NCI-H82 treated with DMSO at 0.1 percent for 48 hours (cell line): Measurements from ENCODE around the gene HIGD2A.
"Not testable (repeated sequence)": the region's sequence is repeated elsewhere in the genome, so short reads cannot be mapped to it uniquely, and the experiment has no call there.

ENCODE experiments used
- DNase-seq: peaks from one replicate; lab custom pipeline; 2025; ENCODE audit not compliant: unreplicated experiment; lab: John Stamatoyannopoulos, UW

HIGD2A gene

DNA sequence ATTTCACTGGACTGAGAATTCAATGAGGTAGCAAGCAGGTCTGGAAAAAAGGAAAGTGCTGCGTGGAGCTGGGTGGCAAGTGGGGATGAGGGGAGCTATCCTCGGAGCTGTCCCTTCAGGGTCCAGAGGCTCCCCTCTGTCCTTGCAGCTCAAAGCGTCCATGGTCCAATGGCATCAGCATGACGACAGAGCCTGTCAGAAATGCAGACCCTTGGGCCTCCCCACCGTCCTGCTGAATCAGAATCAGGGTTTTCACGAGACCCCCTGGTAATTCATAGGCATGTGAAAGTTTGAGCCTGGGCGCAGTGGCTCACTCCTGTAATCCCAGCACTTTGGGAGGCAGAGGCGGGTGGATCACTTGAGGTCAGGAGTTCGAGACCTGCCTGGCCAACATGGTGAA, 5.5 kb downstream of the HIGD2A start:
- DNase-seq, result no peak

DNA sequence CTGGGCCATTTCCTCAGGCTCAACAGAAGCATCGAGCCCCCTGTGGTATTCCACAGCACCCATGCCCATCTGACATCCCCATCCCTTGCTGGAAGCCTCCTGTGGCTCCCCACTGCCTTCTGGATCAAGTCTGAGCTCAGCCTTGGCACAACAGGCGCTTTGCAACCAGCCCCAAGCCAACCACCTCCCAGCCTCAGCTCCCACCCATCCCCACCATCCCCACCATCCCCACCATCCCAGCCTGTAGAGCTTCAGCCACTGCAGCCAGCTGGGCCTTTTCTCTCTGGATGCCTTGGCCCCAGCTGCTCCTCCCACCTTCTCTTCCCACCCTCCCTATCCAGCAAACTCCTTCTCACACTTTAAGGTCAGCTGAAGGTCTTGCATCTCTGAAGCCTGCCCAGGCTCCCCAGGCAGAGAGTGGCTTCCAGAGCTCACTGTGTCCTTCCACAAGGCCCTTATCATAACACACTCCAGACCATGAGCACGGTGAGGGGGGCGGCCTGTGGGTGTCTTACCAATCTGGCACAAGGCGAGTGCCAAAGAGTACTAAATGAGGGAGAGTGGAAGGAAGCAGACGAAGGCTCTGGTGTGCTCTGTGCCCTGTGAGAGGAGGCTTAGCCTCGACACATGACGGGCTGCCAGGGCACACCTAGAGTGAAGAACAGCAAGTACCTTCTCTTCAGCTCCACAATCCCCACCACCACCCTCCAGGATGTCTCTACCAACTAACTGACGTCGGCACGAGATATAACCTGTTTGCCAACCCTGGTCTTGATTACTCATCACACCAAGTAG, 6.5 kb downstream of the HIGD2A start:
- no peak for DNase-seq

DNA sequence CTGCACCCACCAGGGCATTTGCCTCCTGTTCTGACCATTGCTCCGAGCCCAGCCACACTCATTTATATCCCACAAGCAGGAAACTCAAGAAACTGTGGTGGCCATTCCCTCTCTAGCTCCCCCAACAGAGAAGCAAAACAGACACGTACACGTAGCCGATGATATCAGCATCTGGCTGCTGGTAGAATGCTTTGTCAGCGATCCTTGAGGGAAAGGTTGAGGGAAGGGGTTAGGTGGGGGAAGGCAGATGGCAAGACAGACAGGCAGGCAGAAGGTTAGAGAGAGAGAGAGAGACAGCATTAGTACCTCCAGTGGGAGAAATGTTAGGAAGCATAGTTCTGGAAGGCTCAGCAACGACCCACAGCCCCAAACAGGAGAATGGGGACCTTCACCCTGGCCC, 7.8 kb downstream of the HIGD2A start:
- peak; percentile 22 for DNase-seq

DNA sequence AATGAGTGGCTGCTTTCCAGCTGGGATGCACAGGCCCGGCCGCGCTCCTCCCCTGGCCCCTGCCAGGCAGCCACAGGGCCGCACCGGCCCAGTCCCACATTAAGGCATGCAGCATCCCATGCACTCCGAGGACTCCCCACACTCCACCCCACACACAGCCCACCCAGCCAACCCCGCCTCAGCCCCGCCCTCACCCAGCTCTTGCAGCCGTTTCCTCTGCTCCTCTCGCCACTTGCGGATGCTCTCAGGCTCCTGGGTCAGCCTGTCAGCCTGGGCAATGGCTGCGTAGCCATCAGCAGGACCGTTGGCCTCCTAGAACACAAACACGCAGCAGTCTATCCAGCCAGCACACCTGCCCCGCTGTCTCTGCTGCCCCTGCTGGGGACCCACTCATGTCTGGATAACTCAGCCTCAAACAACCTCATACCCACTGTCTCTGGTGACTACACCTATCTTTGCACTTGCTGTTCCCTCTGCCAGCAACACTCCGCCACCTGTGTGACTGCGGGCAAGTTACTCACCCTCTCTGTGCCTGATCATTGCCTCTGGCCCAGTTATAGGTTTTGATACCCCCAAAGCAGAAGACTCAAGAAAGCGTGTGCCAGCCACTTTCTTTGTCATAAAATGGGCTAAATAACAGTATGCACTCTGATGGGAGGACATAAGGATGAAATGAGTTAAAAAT, 9.3 kb downstream of the HIGD2A start:
- no peak for DNase-seq

DNA sequence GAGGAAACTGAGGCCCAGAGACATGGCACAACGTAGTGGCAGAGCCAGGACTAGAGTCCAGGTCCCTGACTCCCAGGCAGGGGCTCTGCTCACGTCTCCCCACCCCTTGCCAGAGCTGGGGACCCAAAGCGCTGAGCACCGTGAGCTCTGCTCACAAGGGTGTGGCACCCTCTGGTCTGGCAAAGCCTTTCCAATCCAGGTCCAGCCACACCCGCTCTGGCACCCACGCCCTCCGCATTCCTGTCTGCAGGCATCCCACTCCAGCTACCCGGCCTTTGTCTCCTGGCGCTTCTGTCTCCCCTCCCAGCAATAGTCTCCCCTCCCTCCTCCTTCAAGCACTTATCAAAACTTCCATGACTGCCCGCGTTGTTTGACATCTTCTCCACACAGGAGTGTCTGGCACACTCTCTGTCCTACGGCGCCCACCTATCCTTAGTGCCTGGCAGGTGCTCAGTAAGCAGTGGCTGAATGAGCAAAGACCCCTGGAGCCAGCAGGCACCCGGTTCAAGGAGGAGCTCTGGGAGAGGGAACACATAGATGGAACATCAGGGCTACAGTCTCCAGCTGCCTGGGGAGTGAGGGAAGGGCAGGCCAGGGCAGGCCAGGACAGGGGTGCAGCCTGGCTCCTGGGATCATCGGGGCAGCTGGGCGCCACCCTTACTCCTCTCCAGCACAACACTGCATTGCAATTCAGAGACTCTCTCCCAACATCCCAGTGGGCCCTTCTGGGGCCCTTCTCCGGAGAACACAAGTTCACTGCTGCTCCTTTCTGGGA, 12.0 kb downstream of the HIGD2A start:
- DNase-seq, result no peak

DNA sequence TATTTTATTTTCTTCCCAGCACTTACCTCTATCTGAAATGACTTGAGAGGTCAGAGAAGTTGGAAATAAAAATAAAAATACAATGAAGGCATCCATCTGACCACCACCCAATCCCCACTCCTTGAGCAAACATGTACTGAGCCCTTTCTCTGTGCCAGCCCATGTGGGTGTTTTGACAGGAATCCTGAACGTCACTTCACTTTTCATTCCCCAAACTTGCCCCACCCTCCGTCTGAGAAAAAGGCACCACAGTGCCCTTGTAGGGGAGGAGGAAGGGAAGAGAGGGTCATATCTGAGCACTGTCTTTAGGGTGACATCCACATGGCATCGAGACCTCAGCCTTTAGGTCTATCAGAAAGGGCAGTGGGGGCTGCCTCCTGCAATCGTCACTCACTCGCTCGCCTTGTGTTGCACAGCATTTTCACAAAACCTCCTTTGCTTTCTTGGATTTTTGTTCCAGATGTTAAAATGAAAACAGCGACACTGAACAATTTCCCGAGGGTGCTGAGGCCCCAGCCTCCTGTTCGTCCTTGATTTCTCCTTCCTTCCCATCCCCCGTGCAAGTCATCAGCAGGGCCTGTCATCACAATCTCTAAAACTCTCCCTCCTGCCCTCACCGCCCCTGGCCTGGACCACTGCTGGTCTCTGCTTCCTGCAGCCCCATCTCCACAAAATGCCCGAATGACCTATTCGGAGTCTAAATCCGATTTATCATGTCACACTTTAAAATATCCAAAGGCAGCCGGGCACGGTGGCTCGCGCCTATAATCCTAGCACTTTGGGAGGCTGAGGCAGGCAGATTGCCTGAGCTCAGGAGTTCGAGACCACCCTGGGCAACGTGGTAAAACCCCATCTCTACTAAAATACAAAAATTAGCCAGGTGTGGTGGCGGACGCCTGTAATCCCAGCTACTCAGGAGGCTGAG, 13.0 kb downstream of the HIGD2A start:
- DNase-seq, result no peak

DNA sequence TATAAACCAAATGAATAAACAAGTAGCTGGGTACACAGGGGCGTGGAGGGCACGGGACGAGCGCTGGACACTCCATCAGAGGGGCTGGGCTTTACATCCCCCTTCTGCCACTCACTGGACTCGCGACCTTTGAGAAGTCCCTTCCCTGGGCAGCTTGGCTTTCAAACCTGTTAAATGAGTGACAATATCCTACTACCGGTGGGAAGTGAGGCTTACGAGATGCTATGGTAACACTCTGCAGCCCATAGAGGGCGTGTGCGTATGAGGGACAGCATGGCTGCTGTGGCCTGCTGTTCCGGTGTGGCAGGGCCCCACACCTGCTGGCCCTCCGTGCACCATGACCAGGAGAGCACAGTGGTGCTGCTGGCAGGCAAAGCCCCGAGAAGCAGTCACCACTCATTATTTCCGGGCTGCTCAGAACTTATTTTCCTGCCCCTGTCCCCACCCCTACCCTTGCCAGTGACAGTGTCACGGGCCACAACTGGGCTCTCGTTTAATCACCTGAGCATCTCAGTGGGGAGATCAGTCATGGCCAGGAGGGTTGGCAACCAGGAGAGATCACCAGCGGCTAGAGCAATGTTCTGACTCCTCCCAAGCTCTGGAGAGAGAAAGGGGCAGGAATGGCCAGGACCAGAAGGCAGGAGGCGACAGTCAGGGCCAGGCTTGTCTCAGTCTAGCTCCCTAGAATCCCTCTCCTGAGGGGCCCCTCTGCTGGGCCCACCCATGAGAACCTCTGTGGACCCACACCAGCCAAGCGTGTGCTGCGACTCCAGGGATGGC, 17.3 kb downstream of the HIGD2A start:
- DNase-seq, result no peak

DNA sequence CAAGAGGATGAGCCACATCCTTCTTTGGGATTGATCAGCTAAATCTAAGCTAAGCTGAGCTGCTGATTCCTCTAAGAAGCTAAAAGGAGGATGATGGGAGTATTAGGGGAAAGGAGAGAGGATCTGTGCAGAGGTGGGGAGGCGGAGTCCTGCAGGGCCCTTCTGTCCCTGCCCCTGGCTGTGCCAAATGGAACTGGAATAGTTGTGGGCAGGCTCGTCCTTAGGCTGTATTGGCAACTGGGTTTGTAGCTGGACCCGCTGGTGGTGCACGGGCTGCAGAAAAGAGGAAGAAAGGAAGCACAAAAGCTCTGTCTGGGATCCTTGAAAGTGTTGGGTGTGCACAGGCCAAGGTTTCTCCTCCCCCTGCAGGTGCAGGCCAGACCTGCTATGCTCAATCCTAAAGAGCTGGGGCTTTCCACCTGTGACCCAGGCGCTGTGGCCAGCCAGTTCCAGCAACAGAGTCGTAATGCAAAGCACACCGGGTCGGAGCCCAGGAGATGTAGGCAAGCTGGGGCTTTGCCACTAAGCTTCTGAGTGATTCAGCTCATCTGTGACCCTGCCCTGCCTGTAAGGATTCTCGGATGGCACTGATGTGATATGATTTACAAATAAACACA, 18.0 kb downstream of the HIGD2A start:
- peak; percentile 25 for DNase-seq

DNA sequence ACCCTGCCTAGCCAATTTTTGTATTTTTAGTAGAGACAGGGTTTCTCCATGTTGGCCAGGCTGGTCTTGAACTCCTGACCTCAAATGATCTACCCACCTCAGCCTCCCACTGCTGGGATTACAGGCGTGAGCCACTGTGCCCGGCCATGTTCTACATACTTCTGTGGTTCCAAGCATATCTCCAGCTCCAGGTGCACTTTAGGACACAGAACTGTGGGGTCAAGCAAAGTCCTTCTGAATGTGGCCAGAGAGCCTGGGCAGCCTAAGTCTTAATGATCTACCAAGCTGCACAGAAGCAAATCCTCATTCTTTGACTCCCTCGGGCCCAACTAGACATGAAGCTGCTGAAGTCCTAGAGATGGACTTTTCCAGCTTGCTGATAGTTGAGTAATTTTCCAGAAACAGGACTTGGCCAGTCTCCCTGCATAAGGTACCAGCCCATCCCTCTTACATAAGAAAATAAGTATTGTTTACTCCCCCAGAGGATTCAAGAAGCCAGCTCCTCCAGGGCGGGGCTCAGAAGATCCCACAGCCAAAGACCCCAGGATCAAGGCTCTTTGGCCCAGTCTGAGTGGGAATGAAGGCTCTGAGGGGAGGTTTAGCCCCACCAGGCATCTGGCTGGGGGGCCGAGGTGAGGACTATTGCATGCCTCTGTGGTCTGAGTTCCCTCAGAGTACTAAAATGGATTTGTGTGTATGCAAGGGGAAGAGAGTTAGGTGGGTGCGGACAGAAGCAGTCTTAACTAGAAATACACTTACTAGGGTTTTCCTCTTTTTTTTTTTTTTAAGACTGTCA, 19.1 kb downstream of the HIGD2A start:
- DNase-seq, result no peak

DNA sequence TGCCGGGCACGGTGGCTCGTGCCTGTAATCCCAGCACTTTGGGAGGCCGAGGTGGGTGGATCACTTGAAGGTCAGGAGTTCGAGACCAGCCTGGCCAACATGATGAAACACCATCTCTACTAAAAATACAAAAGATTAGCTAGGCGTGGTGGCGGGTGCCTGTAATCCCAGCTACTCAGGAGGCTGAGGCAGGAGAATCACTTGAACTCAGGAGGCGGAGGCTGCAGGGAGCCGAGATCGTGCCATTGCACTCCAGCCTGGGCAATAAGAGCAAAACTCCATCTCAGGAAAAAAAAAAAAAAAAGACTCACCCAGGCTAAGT, 19.7 kb downstream of the HIGD2A start:
- DNase-seq, result not testable (repeated sequence)

DNA sequence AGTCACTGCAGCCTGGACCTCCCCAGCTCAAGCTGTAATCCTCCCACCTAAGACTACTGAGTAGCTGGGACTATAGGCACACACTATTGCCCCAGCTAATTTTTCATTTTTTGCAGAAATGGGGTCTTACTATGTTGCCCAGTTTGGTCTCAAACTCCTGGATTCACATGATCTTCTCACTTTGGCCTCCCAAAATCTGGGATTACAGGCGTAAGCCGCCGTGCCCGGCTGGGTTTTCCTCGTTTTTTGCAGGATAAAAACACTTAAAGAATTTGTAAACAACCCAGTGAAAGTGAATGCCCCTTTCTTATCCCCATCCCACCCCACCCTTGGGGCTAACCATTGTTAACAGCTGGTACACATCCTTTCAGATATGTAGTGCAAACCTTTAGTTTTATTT, 20.0 kb downstream of the HIGD2A start:
- DNase-seq, result no peak

DNA sequence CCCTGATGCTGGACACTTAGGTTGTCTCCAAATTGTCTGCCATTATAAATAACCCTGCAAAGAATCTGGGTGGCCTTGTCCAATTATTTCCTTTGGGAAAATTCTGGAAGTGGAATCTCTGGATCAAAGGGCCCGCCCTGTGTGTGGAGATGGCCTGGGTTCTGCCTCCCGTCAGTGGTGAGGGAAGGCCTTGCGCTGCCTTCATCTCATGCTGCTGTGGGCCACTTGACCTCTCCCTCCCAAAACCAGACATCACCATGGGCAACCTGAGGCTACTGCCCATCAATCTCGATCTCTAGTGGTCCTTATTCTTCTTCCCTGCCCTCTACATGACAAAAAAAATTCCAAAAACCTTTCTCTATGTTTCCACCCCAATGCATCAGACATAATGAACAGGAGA, 21.2 kb downstream of the HIGD2A start:
- DNase-seq, result no peak

DNA sequence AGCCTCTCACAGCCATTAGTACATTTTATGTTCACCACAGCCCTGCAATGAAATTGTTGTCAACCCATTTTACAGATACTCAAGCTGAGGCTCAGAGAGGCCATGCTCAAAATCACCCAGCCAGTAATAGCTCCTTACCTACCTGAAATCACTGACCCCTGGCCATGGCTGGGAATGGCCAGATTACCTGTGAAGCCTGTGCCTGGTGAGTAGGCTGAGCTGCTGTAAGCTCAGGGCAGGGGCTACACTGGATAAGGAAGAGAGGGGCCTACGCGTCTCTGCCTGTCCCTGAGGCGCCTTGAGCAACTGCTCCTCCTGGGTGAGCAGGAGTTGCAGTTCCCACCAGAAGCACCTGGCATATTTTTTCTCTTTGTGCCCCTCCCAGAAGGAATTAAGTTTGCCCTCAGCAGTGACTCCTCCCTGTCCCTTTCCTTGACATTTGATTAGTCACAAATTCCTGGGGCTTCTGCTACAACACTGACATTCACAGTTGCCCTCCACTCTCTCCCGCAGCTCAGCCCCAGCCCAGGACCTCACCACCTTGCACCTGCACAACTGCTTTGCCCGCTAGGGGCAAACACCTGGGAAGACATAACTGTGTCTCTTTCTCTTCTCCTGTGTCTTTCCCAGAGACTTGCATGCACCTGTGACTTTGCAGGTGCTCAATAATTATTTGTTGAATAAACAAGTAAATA, 22.1 kb downstream of the HIGD2A start:
- DNase-seq, result no peak

DNA sequence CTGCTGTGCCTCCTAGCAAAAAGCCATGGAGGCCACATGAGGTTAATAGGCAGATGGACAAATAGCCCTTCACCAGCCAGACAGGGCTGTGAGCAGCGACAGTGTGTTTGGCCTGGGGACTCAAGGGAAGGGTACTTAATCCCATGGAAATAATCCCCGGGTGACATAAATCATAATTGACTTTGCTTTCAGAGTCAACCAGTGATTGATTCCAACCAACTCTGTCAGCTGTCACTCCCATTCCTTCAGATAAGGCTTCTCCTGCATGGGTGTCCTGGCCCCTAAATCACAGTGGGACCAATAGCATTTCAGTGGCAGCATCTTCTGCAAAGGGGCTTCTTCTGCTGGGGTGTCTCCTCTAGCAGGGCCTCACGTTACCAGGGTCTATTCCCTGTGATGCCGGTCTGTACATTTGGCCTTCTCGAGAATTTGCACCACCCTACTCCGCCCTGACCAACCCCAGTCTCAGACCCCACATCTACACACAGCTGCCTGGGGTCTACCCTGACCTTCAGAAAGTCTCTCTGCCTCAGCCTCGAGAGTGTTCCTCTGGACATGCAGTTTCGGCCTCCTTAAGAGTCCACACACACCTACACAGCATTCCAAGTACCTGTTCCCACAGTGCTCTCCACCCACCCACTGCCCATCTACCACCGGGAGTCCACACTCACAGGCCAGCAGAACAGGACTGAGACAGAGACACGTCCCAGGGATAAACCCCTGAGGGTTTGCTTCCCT, 24.1 kb downstream of the HIGD2A start:
- DNase-seq, result peak; percentile 37

DNA sequence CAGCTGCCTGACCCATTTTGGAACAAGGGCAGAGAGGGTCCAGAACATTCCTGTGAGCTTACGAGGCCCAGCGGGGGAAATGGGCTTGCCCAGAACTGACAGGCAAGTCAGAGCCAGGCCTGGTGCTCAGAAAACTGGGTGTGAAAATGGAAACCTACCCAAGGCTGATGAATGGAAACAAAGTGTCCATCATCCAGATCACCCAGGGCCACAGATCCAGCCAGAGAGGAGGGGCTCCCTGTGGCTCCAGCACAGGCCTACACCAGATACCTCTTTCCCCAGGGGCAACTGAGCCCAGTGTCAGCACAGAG, 24.7 kb downstream of the HIGD2A start:
- DNase-seq, result no peak

DNA sequence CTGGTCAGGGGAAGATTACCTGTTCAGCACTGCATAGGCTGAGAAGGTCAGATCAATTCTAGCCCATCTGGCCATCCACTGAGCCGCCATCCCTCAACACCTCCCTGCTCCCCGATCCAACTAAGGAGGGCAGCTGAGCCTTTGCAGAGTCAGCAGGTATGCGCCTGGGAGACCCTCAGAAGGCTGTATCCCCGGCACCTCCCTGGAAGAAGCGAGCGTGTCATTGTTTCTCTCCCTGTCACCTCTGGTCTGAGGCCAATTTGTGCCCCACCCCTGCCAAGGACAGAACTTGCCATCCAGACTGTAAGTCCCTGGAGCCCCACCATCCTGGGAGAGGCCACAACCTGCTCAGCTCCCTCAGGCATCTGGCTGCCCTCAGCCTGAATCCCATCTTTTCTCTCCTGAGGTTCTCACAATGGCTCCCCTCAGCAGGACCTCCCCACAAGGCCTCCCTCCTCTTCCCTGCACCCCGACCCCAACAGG, 25.2 kb downstream of the HIGD2A start:
- DNase-seq, result no peak

DNA sequence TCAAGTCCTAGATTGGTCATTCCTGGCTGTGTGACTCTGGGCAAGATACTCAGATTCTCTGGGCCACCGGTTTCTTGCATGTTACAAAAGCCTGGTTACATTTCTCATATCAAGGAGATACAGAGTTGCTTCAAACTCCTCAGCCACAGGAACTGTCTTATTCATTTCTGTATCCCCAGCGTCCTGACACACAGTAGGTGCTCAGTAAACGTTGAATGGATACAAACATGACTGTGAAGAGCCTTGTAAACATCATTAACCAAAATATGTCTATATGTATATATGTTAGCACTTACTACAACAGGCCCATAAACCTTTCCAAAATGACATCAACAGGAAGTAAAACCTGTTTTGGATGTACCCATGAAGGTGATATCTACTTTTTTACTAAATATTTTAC, 26.2 kb downstream of the HIGD2A start:
- no peak for DNase-seq
